ENCODE data around the gene ARTN.

ARTN gene

GRCh38 chr1:43933386-43934100, at the start of gene ARTN:
Gene ARTN (plus strand): TSS chr1:43933801. CDS start chr1:43935657, 1,856 bp downstream.
- peak; percentile 65 for DNase-seq

- DNase-seq: no peak
These were observed 48.3 kb upstream of the ARTN start for GRCh38 chr1:43885279-43885801.

GRCh38 chr1:43887748-43888147, 45.9 kb upstream of the ARTN start:
- DNase-seq: no peak

GRCh38 chr1:43890815-43891214, 42.8 kb upstream of the ARTN start:
- no peak for DNase-seq

GRCh38 chr1:43893006-43893405, 40.6 kb upstream of the ARTN start:
- DNase-seq: no peak

- no peak for DNase-seq
These were observed 34.6 kb upstream of the ARTN start for GRCh38 chr1:43898981-43899380.

- DNase-seq: no peak
These were observed 33.2 kb upstream of the ARTN start for GRCh38 chr1:43900386-43900785.

GRCh38 chr1:43901196-43901961, 32.2 kb upstream of the ARTN start:
- no peak for DNase-seq

- DNase-seq: peak; percentile 68
These were observed 31.4 kb upstream of the ARTN start for GRCh38 chr1:43902058-43902831.

- no peak for DNase-seq
These were observed 28.7 kb upstream of the ARTN start for GRCh38 chr1:43904660-43905551.

GRCh38 chr1:43908226-43908625, 25.4 kb upstream of the ARTN start:
- no peak for DNase-seq

GRCh38 chr1:43908858-43909257, 24.7 kb upstream of the ARTN start:
- DNase-seq: no peak

GRCh38 chr1:43910343-43910742, 23.3 kb upstream of the ARTN start:
- DNase-seq: no peak

GRCh38 chr1:43912607-43913006, 21.0 kb upstream of the ARTN start:
- DNase-seq: no peak

- no peak for DNase-seq
These were observed 20.5 kb upstream of the ARTN start for GRCh38 chr1:43913051-43913501.

- DNase-seq: no peak
These were observed 19.8 kb upstream of the ARTN start for GRCh38 chr1:43913666-43914360.

GRCh38 chr1:43914576-43915525, 18.8 kb upstream of the ARTN start:
- no peak for DNase-seq

GRCh38 chr1:43919906-43920305, 13.7 kb upstream of the ARTN start:
- DNase-seq: no peak

- no peak for DNase-seq
These were observed 12.6 kb upstream of the ARTN start for GRCh38 chr1:43921022-43921421.

GRCh38 chr1:43924516-43924915, 9.1 kb upstream of the ARTN start:
- DNase-seq: no peak
